T47D (cell line): ENCODE results near the gene COLGALT1.
A peak's percentile ranks its signal among the peaks of the same experiment; 100 is the strongest.
"Not testable (repeated sequence)": the region's sequence is repeated elsewhere in the genome, so short reads cannot be mapped to it uniquely, and the experiment has no call there.

ENCODE experiments used
- DNase-seq, 2 experiments: peaks; one replicate each; pipeline versions ENCODE4 v3.0.0 to v3.0.0-alpha.2; 2011 to 2012; ENCODE audit warnings: low read depth in 1 of 2, low spot score in 1 of 2
- JUND ChIP-seq: IDR thresholded peaks from 2 replicates; pipeline ENCODE4 v1.6.1; 2012; ENCODE audit warnings: low read depth
- in situ Hi-C: cut with HindIII; loops from 2 replicates; pipeline ENCODE4 v1.10.0; 2016; ENCODE audit warnings: low sequenced_read_pairs, low pct_unique_long_range_greater_than_20kb

COLGALT1 gene

DNA sequence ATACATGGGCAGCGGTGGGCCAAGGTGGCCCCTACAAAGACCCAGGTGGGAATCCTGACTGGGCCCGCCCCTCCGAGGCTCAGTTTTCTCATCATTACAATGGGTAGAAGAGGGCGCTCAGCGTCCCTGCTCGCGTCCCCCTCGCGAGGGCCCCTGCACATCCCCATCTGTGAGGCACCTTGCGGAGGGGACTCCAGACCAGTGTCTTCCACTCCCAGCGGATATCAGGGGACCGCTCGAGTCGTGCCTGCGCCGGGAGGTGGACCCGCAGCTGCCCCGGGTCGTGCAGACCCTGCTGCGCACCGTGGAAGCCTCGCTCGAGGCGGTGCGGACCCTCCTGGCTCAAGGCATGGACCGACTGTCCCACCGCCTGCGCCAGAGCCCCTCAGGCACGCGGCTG, 15.3 kb upstream of the COLGALT1 start:
- no peak for TF ChIP-seq JUND
- no peak for DNase-seq
- in situ Hi-C loops: no loop called here

DNA sequence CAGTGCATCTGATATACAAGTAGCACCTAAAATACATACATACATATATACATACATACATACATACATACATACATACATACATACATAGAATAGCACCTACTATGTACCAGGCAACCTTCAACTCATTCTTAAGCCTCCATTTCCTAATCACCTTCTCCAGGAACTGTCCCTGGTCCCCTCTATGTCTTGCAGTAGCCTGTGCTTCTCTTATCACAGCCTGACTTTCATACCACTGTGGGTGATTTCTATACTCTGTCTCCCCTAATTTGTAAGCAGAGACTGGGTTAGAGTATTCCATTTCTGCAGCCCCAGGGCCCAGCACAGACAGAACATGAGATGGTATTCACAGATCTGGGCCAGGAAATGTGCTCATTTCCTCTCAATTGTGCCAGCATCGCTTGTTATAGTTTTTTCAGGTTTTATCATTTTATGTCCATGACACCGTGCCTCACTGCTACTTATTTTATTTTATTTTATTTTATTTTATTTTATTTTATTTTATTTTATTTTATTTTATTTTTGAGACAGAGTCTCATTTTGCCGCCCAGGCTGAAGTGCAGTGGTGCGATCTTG, 14.2 kb upstream of the COLGALT1 start:
- no peak for DNase-seq
- in situ Hi-C loops: no loop called here
- no peak for TF ChIP-seq JUND

DNA sequence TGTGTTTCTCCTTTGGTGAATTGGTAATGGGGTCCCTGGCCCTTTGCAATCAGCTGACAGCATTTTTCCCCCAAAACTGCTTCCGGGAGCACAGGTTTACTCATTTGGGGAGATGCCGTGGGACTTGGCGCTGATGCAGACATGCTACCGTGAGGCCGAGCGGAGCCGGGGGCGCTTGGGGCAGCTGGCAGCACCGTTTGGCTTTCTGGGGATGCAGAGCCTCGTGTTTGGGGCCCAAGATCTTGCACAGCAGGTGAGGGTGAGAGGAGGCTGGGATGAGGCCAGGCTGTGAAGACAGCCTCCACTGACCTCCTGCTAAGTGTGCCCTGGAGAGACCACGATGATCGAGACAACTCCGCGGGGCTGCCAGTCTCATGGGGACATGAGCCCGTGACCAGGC, 13.4 kb upstream of the COLGALT1 start:
- no peak for DNase-seq
- TF ChIP-seq JUND: no peak
- in situ Hi-C loops: no loop called here

DNA sequence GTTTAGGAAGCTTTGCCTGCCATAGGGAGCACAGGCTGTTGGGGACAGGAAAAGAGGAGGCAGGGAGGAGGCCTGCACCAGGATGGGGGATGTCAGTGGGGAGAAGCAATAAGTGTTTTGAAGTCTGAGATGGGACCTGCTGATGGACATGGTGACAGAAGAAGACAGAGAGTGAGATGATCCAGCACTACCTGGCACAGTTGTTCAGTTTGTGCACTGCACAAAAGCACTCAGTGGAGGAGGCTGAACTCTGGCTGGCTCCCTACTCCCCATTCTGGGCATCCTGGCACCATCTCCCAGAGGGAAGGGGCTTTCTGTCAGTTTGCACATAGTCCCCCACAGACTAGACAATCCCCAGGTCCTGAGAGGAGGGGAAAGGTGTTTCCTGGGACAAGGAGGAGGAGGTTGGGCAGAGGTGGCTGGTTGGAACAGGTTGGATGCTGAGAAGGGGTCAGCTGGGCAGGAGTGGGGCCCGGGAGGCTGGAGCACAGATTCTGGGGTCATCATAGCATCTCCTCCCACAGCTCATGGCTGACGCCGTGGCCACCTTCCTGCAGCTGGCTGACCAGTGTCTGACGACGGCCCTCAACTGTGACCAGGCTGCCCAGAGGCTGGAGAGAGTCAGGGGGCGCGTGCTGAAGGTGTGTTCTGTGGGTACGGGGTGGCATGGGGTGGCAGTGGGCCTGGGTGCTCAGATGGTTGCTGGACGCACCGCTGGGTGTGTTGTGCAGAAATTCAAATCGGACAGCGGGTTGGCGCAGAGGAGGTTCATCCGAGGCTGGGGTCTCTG, 12.5 kb upstream of the COLGALT1 start:
- TF ChIP-seq JUND: no peak
- in situ Hi-C loops: no loop called here
- DNase-seq: no peak

DNA sequence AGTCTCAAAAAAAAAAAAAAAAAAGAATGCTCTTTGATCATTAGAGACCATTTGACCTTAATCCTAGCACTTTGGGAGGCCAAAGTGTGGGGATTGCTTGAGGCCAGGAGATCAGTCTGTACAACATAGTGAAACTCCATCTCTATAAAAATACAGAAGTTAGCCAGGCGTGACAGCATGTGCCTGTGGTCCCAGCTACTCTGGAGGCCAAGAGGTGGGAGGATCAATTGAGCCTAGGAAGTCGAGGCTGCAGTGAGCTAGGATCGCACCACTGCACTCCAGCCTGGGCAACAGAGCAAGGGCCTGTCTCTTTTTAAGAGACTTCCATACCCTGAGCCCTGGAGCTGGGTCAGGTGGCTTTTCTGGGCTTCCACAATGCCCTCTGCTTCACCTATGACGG, 11.5 kb upstream of the COLGALT1 start:
- in situ Hi-C loops: no loop called here

DNA sequence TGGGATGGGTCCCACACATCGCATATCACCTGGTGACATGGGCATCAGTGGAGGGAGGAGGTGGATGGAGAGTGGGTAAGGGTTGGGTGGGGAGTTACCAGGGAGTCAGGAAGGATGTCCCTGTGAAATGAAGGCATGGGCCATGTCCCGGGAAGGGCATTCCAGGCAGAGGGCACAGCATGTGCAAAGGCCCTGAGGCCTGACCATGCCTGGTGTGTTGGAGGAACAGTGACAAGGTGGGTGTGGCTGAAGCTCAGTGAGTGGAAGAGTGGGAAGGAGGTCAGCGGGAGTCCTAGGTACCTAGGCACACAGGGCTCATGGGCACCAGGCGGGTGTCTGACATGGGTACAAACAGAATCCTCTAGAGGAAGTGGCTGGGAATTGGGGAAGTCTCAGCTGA, 11.0 kb upstream of the COLGALT1 start:
- no peak for DNase-seq
- no peak for TF ChIP-seq JUND
- in situ Hi-C loops: no loop called here

More for the DNA sequence above, 11.5 kb upstream of the COLGALT1 start:
- DNase-seq: no peak
- TF ChIP-seq JUND: no peak

DNA sequence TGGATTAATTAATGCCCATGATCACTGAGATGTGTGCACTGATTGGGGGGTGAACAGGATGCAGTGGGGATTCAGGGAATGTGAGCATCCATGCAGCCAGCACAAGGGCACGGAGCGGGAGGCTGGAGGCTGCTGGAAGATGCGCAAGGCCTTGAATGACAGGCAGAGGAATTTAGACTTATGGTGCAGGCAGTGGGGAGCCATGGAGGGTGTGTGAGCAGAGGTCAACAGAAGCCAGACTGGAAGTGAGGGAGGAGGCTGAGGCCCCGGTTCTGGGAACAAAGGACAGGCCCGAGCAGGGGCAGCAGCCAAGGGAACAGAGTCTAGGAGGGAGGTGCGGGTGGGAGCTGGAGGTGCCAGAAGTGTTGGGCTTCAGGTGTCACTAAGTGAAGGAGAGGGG, 7.3 kb upstream of the COLGALT1 start:
- in situ Hi-C loops: no loop called here

DNA sequence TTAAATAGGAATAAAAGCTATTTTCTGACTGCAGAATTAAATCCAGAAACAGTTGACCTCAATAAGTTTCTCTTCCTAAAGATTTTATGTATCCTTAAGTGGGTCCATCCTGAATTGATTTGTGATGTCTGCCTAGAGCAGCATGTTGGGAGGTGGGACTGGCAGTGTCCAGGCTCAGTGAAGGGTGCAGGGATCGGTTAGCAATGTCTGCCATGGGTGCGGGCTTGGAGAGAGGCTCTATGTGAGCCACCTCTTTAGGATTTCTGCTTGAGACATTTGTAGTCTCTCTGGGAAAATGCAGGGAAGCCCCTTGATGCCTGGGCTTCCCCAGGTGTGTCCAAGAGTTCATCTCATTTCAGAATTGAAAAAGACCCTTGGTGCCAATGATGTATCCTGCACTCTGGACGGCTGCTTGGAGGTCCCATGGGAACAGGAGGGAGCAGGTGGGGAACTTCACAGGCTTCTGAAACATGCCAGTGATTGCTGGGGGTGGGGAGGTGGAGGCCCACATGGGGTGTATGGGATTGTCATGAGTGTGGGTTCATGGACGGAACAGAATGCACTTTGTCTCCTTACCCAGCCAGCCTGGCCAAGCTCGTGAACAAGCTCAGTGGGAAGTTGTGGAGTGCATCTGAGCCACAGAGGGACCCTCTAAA, 6.2 kb upstream of the COLGALT1 start:
- no peak for TF ChIP-seq JUND
- in situ Hi-C loops: no loop called here
- DNase-seq: peak in 1 of 2 experiments; percentile 23

More for the DNA sequence above, 7.3 kb upstream of the COLGALT1 start:
- no peak for TF ChIP-seq JUND
- no peak for DNase-seq

DNA sequence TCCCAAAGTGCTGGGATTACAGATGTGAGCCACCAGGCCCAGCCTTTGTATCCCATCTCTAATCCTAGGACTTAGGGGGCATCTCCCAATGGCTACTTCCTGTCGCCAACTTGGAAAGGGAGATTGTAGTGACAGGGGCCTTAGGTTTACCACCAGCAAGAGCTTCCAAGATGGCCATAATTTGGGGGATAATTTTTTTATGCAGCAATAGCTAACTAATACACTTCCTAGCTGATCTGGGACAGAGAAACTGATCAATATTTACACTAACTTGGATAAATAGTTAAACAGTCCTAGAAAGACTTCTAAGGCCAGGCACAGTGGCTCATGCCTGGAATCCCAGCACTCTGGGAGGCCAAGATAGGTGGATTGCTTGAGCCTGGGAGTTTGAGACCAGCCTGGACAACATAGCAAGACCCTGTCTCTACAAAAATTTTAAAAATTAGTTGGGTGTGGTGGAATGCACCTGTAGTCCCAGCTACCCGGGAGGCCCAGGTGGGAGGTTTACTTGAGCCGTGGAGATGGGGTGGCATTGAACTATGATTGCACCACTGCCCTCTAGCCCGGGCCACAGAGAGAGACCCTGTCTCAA, 5.3 kb upstream of the COLGALT1 start:
- TF ChIP-seq JUND: no peak
- no peak for DNase-seq
- in situ Hi-C loops: no loop called here

DNA sequence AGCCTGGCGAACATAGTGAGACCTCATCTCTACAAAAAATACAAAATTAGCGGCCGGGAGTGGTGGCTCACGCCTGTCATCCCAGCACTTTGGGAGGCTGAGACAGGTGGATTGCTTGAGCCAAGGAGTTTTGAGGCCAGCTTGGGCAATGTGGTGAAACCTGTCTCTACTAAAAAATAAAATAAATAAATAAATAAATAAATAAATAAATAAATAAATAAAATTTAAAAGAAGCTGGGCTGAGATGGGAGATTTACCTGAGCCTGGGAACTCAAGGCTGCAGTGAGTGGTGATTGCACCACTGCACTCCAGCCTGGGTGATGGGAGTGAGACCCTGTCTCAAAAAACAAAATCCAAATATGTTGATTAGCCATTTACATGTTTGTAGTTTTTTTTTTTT, 2.7 kb upstream of the COLGALT1 start:
- in situ Hi-C loops, DNase-seq: not testable (repeated sequence)

DNA sequence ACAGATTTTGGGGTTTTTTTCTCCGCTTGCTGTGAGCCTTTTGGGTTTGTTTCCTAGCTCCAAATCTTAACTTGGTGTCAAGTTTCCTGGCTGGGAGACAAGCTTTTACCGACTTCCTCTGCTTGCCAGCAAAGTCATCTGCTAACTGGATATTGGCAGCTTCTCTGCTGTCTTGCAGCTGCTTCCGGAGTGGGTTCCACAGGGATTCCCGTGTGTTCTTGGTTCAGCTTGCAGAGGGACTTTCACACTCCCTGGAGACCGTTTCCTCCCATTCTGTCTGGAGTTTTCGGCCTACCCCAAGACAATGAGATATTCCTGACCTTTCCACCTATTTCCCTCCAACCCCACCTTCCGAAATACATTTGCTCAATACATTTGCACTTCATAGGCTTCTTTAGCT, 2.2 kb upstream of the COLGALT1 start:
- TF ChIP-seq JUND: no peak
- in situ Hi-C loops: no loop called here
- no peak for DNase-seq

DNA sequence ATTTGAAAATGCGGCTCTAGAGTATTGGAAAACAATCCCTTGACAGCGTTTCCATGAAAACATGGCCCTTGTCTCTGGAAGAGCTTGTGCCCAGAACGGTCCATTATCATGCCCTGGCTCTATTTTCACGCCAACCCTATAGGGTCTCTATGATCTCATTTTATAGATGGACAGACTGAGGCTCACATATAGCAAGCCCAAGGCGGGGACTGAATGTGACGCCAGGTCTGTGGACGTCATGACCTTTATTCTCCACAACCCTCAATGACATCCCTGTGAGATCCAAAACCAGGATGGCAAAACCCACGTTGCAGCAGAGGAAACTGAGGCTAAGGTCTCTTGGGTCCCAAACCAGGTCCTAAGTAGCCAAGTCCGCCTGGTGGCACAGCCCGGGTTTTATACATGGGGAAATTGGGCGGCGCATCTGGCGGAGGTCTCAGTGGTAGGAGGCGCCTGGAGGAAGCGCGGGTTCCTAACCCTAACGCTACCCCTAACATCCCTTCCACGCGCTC, 425 bp upstream of the COLGALT1 start:
- in situ Hi-C loops: no loop called here
- DNase-seq: no peak
- no peak for TF ChIP-seq JUND
